Endothelial cell of umbilical vein (primary cell): ENCODE measurements around the gene ACYP2. TPM values are rescaled to one million over a fixed set of nuclear protein-coding genes. Genes with fewer than 3 reads are reported as not detected.

Experiments used
- BruUV-seq: library from RNA; stranded (reverse); fragments of 400-500 nt; replicated peaks from 2 replicates; lab custom pipeline; 2021; lab: Mats Ljungman, UMichigan
- CTCF ChIA-PET: fragments of 300-600, 350-600 bp; sonication (Branson Sonifier 250); formaldehyde crosslinking; loops from one replicate; lab custom pipeline; 2021; ENCODE audit warnings: antibody characterized with exemption, inconsistent platforms; lab: Charles Lee
- POLR2A ChIA-PET: fragments of 300-600, 350-600 bp; sonication (Branson Sonifier 250); formaldehyde crosslinking; loops from one replicate; lab custom pipeline; 2021; ENCODE audit warnings: antibody characterized with exemption, inconsistent platforms; lab: Charles Lee
- DNase-seq: peaks from one replicate; pipeline ENCODE4 v3.0.0-alpha.2; 2011; ENCODE audit warnings: low read depth, low spot score
- FAIRE-seq: peaks from 2 replicates; lab custom pipeline; 2011; peaks lifted over from hg19 to GRCh38; lab: Jason Lieb, UNC
- H2AFZ ChIP-seq: 2 replicates; pipeline ENCODE4 v1.6.0; 2012; ENCODE audit warnings: low read depth, low read length, control low read depth, inconsistent platforms
- H3K27ac ChIP-seq: 2 replicates; pipeline ENCODE4 v1.5.1; 2011; ENCODE audit warnings: low read depth, mild to moderate bottlenecking, control low read depth, low read length, moderate library complexity; ENCODE audit not compliant: insufficient read depth
- H3K27me3 ChIP-seq, 2 experiments: 2 replicates each; pipeline versions ENCODE4 v1.6.0 to v1.6.1; 2011; ENCODE audit warnings: low read length in 2 of 2, mixed read lengths in 1 of 2; ENCODE audit not compliant: control insufficient read depth in 2 of 2, insufficient read depth in 2 of 2
- H3K36me3 ChIP-seq, 2 experiments: 2 replicates in 1 of 2; 3 replicates in 1 of 2; pipeline ENCODE4 v1.5.1; 2011; ENCODE audit warnings: low read length in 2 of 2, mild to moderate bottlenecking in 1 of 2, moderate library complexity in 1 of 2; ENCODE audit not compliant: control insufficient read depth in 2 of 2, insufficient read depth in 2 of 2; ENCODE audit errors: extremely low read depth in 1 of 2
- H3K4me1 ChIP-seq: 3 replicates; pipeline ENCODE4 v1.5.1; 2011; ENCODE audit warnings: mild to moderate bottlenecking, low read length; ENCODE audit not compliant: control insufficient read depth, insufficient read depth; ENCODE audit errors: extremely low read depth
- H3K4me2 ChIP-seq: 2 replicates; pipeline ENCODE4 v1.6.1; 2011; ENCODE audit warnings: low read length, control low read depth, mixed read lengths; ENCODE audit not compliant: insufficient read depth
- H3K4me3 ChIP-seq, 3 experiments: fragments of 200-600 bp in 1 of 3; sonication (generic), shearing (Covaris generic) in 1 of 3; replicated peaks in 1 of 3; 2 replicates each; pipeline ENCODE4 v1.5.1; 2011 to 2016; ENCODE audit warnings: control low read depth in 3 of 3, low read length in 3 of 3, mild to moderate bottlenecking in 2 of 3, inconsistent platforms in 1 of 3, low read depth in 1 of 3, moderate library complexity in 1 of 3; ENCODE audit not compliant: insufficient read depth in 1 of 3
- H3K79me2 ChIP-seq: 2 replicates; pipeline ENCODE4 v1.6.0; 2012; ENCODE audit warnings: low read length, inconsistent platforms; ENCODE audit not compliant: control insufficient read depth, insufficient read depth
- H3K9ac ChIP-seq: replicated peaks from 2 replicates; pipeline ENCODE3; 2011; ENCODE audit warnings: low read length, control low read depth; ENCODE audit not compliant: insufficient read depth; ENCODE audit errors: extremely low read depth
- H3K9me1 ChIP-seq: replicated peaks from 3 replicates; pipeline ENCODE4 v1.6.0; 2011; ENCODE audit warnings: mild to moderate bottlenecking, low read length; ENCODE audit not compliant: control insufficient read depth, insufficient read depth; ENCODE audit errors: extremely low read depth
- H3K9me3 ChIP-seq: replicated peaks from 2 replicates; pipeline ENCODE4 v1.5.1; 2012; ENCODE audit warnings: low read length, inconsistent platforms; ENCODE audit not compliant: control insufficient read depth, insufficient read depth
- H4K20me1 ChIP-seq: replicated peaks from 2 replicates; pipeline ENCODE3; 2011; ENCODE audit warnings: mild to moderate bottlenecking, low read length; ENCODE audit not compliant: control insufficient read depth, insufficient read depth; ENCODE audit errors: extremely low read depth
- EZH2 ChIP-seq: IDR thresholded peaks from 2 replicates; pipeline ENCODE4 v1.6.1; 2012; ENCODE audit warnings: borderline replicate concordance, low read depth, mild to moderate bottlenecking, moderate library complexity, low read length, inconsistent platforms; ENCODE audit not compliant: severe bottlenecking
- FOS ChIP-seq: IDR thresholded peaks from 2 replicates; pipeline ENCODE4 v1.6.1; 2011; ENCODE audit warnings: mild to moderate bottlenecking, low read length, moderate library complexity, borderline replicate concordance; ENCODE audit not compliant: insufficient read depth
- GATA2 ChIP-seq: IDR thresholded peaks from 2 replicates; pipeline ENCODE4 v1.7.0; 2011; ENCODE audit warnings: low read depth, mild to moderate bottlenecking, moderate library complexity, mixed read lengths, low read length; ENCODE audit not compliant: insufficient read length, insufficient read depth
- JUN ChIP-seq: IDR thresholded peaks from 2 replicates; pipeline ENCODE4 v1.6.1; 2011; ENCODE audit warnings: borderline replicate concordance, low read depth; ENCODE audit not compliant: insufficient read length, insufficient read depth
- MYC ChIP-seq: IDR thresholded peaks from one replicate; pipeline ENCODE4 v1.6.1; 2011; ENCODE audit warnings: mild to moderate bottlenecking, low read depth, low read length
- POLR2A ChIP-seq: IDR thresholded peaks from 2 replicates; pipeline ENCODE4 v1.6.1; 2012; ENCODE audit warnings: low read depth, mild to moderate bottlenecking, control low read depth, low read length
- POLR2AphosphoS5 ChIP-seq: IDR thresholded peaks from 2 replicates; pipeline ENCODE4 v1.6.1; 2012; ENCODE audit warnings: low read depth, mild to moderate bottlenecking, control low read depth, low read length, moderate library complexity; ENCODE audit not compliant: insufficient read depth
- dilution Hi-C: fragments of 300-500 bp; cut with MboI; formaldehyde crosslinking; loops from one replicate; pipeline ENCODE4 v1.15.0; 2019; ENCODE audit warnings: low sequenced_read_pairs; ENCODE audit not compliant: extremely low pct_ligation_motif_present
- intact Hi-C: fragments of 100-400 bp; cut with micrococcal nuclease; formaldehyde crosslinking; loops from one replicate; pipeline ENCODE4 v1.10.0; 2022
- polyA plus RNA-seq, 4 experiments: library from polyadenylated mRNA; depleted of rRNA in 3 of 4; stranded (reverse) in 3 of 4; unstranded in 1 of 4; fragments of >200 nt; gene quantifications; 2 replicates each; pipeline versions ENCODE4 v1.2.1 to v1.2.3, GENCODE V29; 2011 to 2012; ENCODE audit warnings: missing spikeins in 1 of 4
- total RNA-seq: library from RNA; stranded (reverse); gene quantifications from 2 replicates; pipeline ENCODE4 v1.2.3, GENCODE V29; 2021
- TF ChIP-seq, protein P1 (sequence below): IDR thresholded peaks from 2 replicates; pipeline ENCODE4 v1.6.1; 2011; ENCODE audit not compliant: insufficient read depth, insufficient read length
- TF ChIP-seq, protein P2 (sequence below), 2 donors: IDR thresholded peaks; 1 replicate in 1 of 2; 2 replicates in 1 of 2; pipeline ENCODE4 v1.5.1; 2011; ENCODE audit warnings: low read length in 2 of 2, mild to moderate bottlenecking in 2 of 2, moderate library complexity in 2 of 2, control low read depth in 1 of 2, inconsistent platforms in 1 of 2, low read depth in 1 of 2; ENCODE audit not compliant: insufficient read depth in 1 of 2; ENCODE audit errors: extremely low read depth in 1 of 2

Gene ACYP2
- total and polyA plus RNA-seq, 2 donors (not counting 3 experiments of a cell fraction or from before 2014, with no cell fraction given) = 3.9 to 7.9 TPM

DNA sequence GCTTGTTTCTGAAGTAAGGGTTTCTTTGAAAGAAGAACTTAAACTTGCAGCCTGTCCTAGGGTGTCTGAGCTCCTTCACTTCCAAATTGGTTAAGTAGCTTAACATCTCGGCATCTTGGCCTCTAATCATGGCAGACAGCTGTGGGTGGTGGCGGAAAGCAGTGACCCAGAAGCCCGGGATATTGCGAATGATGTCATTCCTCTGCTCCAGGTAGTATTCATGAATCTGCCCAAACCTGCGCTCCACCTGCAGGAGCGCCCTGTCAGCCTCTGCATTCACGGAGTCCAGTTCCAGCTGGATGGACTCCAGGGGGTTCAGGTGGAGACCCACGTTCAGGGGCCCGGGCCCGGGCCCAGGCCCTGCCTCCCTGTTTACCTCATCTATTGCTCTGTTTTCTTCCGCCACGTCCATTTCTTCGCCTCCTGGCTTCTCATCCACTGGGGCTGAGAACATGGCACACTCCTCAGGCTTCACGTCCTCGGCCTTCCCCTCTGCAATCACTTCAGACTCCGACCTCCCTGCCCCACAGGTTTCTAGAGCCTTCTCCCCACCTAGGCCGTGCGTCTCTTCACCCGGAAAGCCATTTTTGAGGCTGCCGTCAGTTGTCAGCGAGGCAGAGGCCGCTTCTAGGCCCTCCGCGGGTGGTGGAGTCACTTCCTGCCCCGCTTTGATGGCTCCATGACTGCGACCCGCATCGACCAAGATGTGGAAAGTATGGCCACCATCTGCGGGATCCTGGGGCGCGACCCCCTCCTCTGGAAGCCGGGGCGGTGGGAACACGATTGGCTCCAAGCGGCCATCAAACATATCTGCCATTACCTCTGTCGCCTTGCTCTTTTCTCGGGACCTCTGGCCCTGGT is 140.0 kb downstream of the ACYP2 start:
- Histone ChIP-seq H3K4me3 (no peak overlapping the region), H3K9ac (no peak overlapping the region), H3K9me1 (no peaks in the 10 kb centered on the region), H3K4me2 (no peak overlapping the region), H3K27ac (no peak overlapping the region), H3K79me2 (no peaks in the 10 kb centered on the region), H3K9me3 (no peaks in the 10 kb centered on the region), H3K36me3 (no peaks in the 10 kb centered on the region), H3K4me1 (no peaks in the 10 kb centered on the region), H2AFZ (no peak overlapping the region), H4K20me1 (no peaks in the 10 kb centered on the region), H3K27me3 (peaks cover 0 to 3% of the 10 kb centered on the region in 2 experiments)
- FAIRE-seq (no peak), DNase-seq (no peak)
- ChIA-PET CTCF (interaction anchor here (1.1 to 1.7 kb wide), 2 partner anchors 10 to 247 kb away, joined by 4 to 6 read pairs; no protein-coding TSS in a partner anchor), POLR2A (no interaction called here)
- intact Hi-C loops = no loop called here
- BruUV-seq = no TSS peak
- dilution Hi-C loops = no loop called here
- TF ChIP-seq, protein P1, sequence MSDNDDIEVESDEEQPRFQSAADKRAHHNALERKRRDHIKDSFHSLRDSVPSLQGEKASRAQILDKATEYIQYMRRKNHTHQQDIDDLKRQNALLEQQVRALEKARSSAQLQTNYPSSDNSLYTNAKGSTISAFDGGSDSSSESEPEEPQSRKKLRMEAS = no peak
- TF ChIP-seq GATA2 (no peak), FOS (no peak), MYC (no peak), EZH2 (no peak), POLR2A (no peak), JUN (no peak), POLR2AphosphoS5 (no peak)
- TF ChIP-seq, protein P2, sequence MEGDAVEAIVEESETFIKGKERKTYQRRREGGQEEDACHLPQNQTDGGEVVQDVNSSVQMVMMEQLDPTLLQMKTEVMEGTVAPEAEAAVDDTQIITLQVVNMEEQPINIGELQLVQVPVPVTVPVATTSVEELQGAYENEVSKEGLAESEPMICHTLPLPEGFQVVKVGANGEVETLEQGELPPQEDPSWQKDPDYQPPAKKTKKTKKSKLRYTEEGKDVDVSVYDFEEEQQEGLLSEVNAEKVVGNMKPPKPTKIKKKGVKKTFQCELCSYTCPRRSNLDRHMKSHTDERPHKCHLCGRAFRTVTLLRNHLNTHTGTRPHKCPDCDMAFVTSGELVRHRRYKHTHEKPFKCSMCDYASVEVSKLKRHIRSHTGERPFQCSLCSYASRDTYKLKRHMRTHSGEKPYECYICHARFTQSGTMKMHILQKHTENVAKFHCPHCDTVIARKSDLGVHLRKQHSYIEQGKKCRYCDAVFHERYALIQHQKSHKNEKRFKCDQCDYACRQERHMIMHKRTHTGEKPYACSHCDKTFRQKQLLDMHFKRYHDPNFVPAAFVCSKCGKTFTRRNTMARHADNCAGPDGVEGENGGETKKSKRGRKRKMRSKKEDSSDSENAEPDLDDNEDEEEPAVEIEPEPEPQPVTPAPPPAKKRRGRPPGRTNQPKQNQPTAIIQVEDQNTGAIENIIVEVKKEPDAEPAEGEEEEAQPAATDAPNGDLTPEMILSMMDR (IDR thresholded peaks at IDR 0.05; ENCODE audit: extremely low read depth in 1 of 2, insufficient read depth in 1 of 2, low read depth in 1 of 2, low read length in 2 of 2) = no peak
